SH-SY5Y (cell line): ENCODE measurements around the gene MSI2.

Experiments used
- GATA2 ChIP-seq: IDR thresholded peaks from 2 replicates; pipeline ENCODE4 v1.6.1; 2011; ENCODE audit warnings: mild to moderate bottlenecking, low read depth, low read length
- GATA3 ChIP-seq: IDR thresholded peaks from 2 replicates; pipeline ENCODE4 v1.6.1; 2011; ENCODE audit warnings: low read depth, mild to moderate bottlenecking, low read length, moderate library complexity

The MSI2 gene

DNA sequence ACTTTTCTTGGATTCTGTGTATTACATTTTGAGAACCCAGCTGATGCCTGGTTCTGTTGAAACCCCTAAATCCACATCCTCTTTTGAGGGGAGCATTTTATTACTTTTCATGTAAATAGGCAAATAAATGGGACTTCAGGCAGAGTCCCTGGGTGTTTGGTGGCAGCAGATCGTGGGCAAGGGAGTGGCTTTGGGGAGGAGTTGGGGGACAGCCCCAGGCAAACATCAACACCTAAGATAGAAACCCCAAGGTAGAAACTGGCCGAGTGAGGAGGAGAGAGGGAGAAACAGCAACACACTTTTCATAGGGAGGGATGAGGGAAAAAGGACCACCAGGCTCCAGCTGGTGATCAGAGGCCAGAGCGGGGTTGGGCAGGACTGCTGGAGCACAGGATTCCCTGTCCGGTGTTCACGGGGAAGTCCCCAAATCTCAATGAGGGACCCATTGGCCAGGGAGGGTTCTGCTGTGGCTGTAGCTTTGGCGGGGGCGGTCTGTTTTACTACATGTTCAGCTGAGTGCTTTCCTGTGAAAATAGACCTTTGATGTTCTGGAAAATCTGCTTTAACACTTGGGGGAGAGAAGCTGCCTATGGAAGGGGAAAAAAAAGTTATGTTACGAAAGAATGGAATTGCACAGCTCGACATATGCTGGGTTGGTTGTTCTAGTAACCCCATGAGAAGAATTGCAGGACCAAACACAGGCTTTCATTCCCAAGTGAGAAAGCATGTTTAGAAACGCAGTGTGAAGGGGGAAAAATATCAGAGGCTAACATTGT is 46.6 kb downstream of the MSI2 start:
- TF ChIP-seq GATA3 (no peak), GATA2 (no peak)

DNA sequence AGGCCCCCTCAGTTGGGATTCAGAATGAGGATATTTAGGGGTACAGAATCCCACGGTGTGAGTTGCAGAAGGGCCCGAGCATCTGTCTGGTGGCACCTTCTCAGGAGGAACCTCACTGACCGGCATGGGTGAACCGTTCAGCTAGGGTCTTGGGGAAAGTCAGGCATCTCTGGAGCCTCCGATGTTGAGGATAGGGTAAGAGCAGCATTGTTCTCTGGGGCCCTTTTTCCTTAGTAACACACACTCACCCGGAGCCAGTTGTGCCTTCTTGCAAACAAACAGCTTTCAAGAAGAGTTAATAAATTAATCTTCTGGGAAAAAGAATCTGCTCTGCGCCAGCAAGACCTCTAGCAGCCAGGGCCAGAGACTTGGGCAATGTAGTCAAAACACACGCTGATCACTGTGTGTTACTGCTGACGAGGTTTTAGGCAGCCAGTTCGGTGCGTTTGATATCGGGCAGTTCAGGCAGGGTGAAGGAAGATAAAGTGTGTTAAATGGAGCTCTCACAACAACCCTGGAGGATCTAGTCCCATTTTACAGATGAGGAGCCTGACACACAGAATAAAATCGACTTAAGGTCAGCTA is 48.9 kb downstream of the MSI2 start:
- TF ChIP-seq GATA3 (no peak), GATA2 (no peak)

- TF ChIP-seq GATA2 (no peak), GATA3 (no peak)
Measured at GRCh38 chr17:57305908-57306504, 49.7 kb downstream of the MSI2 start.

DNA sequence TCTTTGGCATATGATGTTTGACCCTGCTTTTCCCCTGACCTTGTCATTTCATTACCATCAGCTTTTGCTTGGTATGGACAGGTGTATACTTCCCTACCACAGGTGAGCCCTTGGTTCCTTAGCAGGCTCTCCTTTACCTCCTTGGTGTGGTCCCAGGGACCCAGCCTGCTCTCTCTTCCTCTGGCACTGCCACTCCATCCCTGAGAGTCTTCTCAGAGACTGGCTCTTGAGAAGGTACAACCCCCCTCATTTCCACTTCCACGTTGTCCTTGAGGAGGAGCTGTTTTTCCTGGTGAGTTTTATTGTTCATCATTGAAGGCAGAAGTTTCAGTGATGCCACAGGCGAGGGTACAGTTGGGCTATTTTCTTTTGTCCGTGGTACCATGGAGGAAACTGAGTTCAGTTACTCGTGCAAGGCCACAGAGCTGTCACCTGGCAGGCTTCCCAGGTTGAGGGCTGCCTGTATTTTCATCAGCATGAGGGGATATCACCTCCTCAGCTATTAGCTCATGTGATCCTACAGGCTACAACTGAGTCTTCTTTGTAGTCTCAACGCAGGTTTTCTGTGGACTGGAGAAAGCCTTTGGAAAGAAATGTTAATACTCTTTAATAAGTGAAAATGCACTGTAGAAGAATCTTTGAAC is 52.3 kb downstream of the MSI2 start:
- no peak for TF ChIP-seq GATA2
- TF ChIP-seq GATA3, result no peak

DNA sequence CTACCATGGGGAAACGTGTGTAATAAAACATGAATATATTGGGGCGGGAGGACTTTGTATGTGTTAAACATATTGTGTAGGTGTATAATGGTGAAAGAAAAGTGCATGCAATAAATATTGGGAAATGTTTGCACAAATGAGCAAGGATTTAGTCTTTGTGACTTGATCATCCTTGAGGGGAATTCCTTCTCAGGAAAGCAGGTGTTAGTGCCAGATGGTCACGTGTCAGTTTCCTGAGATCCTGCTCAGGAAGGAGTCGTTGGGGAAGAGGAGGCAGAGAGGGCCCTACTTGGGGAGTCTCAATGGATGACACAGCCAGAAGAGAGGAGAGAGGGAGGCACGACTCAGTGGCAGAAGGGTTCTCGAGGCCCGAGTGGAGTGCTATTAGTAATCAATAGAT is 53.2 kb downstream of the MSI2 start:
- TF ChIP-seq GATA2, result no peak
- TF ChIP-seq GATA3, result no peak

DNA sequence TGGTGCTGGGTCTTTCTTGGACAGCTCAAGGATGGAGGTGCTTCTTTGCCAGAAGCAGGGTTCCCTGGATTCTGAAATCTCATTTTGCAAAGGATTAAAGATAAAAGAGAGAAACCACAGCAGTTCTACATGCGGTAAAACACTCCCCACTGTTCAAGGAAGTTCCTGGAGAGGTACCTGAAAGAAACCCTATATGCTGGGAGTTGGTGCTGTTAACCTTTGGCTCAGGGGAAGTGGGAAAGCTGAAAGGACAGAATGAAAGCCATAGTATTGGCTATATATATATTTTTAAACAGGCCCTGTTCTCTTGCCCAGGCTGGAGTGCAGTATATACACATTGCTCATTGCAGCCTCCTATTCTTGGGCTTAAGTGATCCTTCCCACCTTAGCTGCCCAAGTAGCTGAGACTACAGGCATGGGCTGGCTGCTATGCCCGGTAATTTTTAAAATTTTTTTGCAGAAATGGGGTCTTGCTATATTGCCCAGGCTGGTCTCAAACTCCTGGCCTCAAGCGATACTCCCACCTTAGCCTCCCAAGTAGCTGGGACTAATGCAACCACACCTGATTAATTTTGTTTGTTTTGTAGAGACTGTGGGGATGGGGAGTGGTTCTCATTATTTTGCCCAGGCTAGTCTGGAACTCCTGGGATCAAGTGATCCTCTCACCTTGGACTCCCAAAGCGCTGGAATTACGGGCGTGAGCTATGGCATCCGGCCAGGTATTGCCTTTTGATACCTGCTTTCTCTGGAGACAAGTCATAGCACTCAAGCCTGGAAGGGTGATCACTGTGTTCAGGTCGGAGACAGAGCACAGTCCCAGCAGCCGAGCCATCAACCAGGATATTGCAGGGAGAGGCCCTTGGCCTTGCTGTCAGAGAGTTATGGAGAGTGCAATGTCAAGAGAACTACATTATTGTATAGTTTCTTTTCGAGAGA is 55.2 kb downstream of the MSI2 start:
- no peak for TF ChIP-seq GATA3
- no peak for TF ChIP-seq GATA2

GRCh38 chr17:57312242-57312641 is 55.9 kb downstream of the MSI2 start:
- TF ChIP-seq GATA3 (no peak), GATA2 (no peak)

GRCh38 chr17:57313097-57313835 is 56.9 kb downstream of the MSI2 start:
- TF ChIP-seq GATA2, result no peak
- TF ChIP-seq GATA3, result no peak

- TF ChIP-seq GATA3 (no peak), GATA2 (no peak)
Measured at GRCh38 chr17:57315061-57316015, 59.0 kb downstream of the MSI2 start.

- TF ChIP-seq GATA3, result no peak
- no peak for TF ChIP-seq GATA2
Measured at GRCh38 chr17:57316361-57316760, 60.0 kb downstream of the MSI2 start.

DNA sequence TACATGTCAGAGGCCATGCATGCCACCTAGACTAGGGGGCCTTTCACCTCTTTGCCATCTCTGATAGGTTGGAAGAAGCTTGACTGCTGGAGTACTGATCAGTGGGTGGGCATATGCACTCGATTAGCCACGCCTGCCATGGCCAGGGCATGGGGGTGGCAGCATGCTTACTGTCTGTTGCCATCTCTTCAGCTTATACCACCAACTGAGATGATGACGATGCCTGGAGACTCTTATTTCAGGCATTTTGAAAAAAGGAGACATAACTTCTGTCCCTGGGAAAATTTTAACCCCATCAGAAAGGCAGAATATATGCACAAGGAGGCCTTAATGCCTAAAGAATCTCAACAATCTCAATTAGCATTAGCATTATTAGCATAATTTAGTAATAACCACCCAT is 60.8 kb downstream of the MSI2 start:
- TF ChIP-seq GATA2 (no peak), GATA3 (no peak)

- no peak for TF ChIP-seq GATA3
- TF ChIP-seq GATA2, result no peak
Measured at GRCh38 chr17:57318913-57319312, 62.6 kb downstream of the MSI2 start.
